SH-SY5Y (cell line): ENCODE results near the gene G0S2.

Experiments
- GATA2 ChIP-seq: IDR thresholded peaks from 2 replicates; pipeline ENCODE4 v1.6.1; 2011; ENCODE audit warnings: mild to moderate bottlenecking, low read depth, low read length
- GATA3 ChIP-seq: IDR thresholded peaks from 2 replicates; pipeline ENCODE4 v1.6.1; 2011; ENCODE audit warnings: low read depth, mild to moderate bottlenecking, low read length, moderate library complexity

- TF ChIP-seq GATA3 (no peak), GATA2 (no peak)
These were observed 27.6 kb downstream of the G0S2 start for GRCh38 chr1:209702832-209703231.
